ENCODE data around the gene CMSS1. TPM values are rescaled to one million over a fixed set of nuclear protein-coding genes. Genes with fewer than 3 reads are reported as not detected.

The CMSS1 gene
- total and polyA plus RNA-seq, 9 donors = 14.5 to 54.0 (median 24.9) TPM

- no peak for DNase-seq
- TF ChIP-seq POLR2A (IDR thresholded peaks at IDR 0.05) = no peak
- no peak for TF ChIP-seq EP300 (IDR thresholded peaks at IDR 0.05)
- no peak for TF ChIP-seq CTCF (IDR thresholded peaks at IDR 0.05)
- Histone ChIP-seq H3K9me3 (no peaks in the 10 kb centered on the region), H3K36me3 (no peaks in the 10 kb centered on the region), H3K4me3 (no peak overlapping the region), H3K27me3 (no peaks in the 10 kb centered on the region), H3K27ac (no peak overlapping the region), H3K4me1 (ENCODE audit: insufficient read depth) (peaks cover 2% of the 10 kb centered on the region)
- intact Hi-C loops (cut with DNase I) = no loop called here
- WGBS, 3 donors = 94 to 95% (median 95%) methylated on average over 3 of the region's 3 CpGs
Observed at GRCh38 chr3:99899603-99900002, 81.9 kb downstream of the CMSS1 start.

- Histone ChIP-seq H3K27ac (no peak overlapping the region), H3K4me1 (ENCODE audit: insufficient read depth) (peaks cover 2% of the 10 kb centered on the region), H3K36me3 (no peaks in the 10 kb centered on the region), H3K9me3 (no peaks in the 10 kb centered on the region), H3K27me3 (no peaks in the 10 kb centered on the region), H3K4me3 (no peak overlapping the region)
- no peak for DNase-seq
- TF ChIP-seq POLR2A (IDR thresholded peaks at IDR 0.05) (no peak), CTCF (IDR thresholded peaks at IDR 0.05) (no peak), EP300 (IDR thresholded peaks at IDR 0.05) (no peak)
- WGBS, 3 donors = 96 to 100% (median 99%) methylated on average over 1 of the region's 1 CpG
- intact Hi-C loops (cut with DNase I) = no loop called here
Observed at GRCh38 chr3:99900248-99900647, 82.6 kb downstream of the CMSS1 start.

GRCh38 chr3:99901200-99901926 is 83.7 kb downstream of the CMSS1 start:
- no peak overlapping the region for H3K4me3 ChIP-seq
- peaks cover 2% of the 10 kb centered on the region for H3K4me1 ChIP-seq (ENCODE audit: insufficient read depth)
- WGBS, 3 donors = 13 to 31% (median 15%) methylated on average over 6 of the region's 6 CpGs
- H3K36me3 ChIP-seq = no peaks in the 10 kb centered on the region
- DNase-seq = no peak
- TF ChIP-seq CTCF (IDR thresholded peaks at IDR 0.05) = no peak
- TF ChIP-seq POLR2A (IDR thresholded peaks at IDR 0.05) = no peak
- TF ChIP-seq EP300 (IDR thresholded peaks at IDR 0.05) = no peak
- H3K9me3 ChIP-seq = no peaks in the 10 kb centered on the region
- no peak overlapping the region for H3K27ac ChIP-seq
- intact Hi-C loops (cut with DNase I) = no loop called here
- no peaks in the 10 kb centered on the region for H3K27me3 ChIP-seq

GRCh38 chr3:99902091-99902490 is 84.4 kb downstream of the CMSS1 start:
- Histone ChIP-seq H3K27me3 (no peaks in the 10 kb centered on the region), H3K4me3 (no peak overlapping the region), H3K4me1 (ENCODE audit: insufficient read depth) (peaks cover 2% of the 10 kb centered on the region), H3K9me3 (no peaks in the 10 kb centered on the region), H3K27ac (no peak overlapping the region), H3K36me3 (no peaks in the 10 kb centered on the region)
- TF ChIP-seq EP300 (IDR thresholded peaks at IDR 0.05) (no peak), CTCF (IDR thresholded peaks at IDR 0.05) (no peak), POLR2A (IDR thresholded peaks at IDR 0.05) (no peak)
- DNase-seq = no peak
- intact Hi-C loops (cut with DNase I) = no loop called here
- WGBS, 3 donors = 23 to 42% (median 38%) methylated on average over 1 of the region's 1 CpG
